Astrocyte (in vitro differentiated cells and primary cell): ENCODE data around the gene ATF6.

ENCODE experiments used
- CTCF ChIP-seq: IDR thresholded peaks from 2 replicates; pipeline ENCODE4 v1.5.1; 2011; ENCODE audit warnings: low read depth, mild to moderate bottlenecking, inconsistent platforms, low read length, moderate library complexity; ENCODE audit not compliant: insufficient read depth
- EZH2 ChIP-seq: IDR thresholded peaks from 2 replicates; pipeline ENCODE4 v1.6.1; 2012; ENCODE audit warnings: mild to moderate bottlenecking, low read length, inconsistent platforms; ENCODE audit not compliant: insufficient read depth

GRCh38 chr1:161731981-161732718 is 34.0 kb upstream of the ATF6 start:
- TF ChIP-seq CTCF (no peak), EZH2 (no peak)
